Neural cell (in vitro differentiated cells): ENCODE results near the gene ATP7B.

Experiments
- EP300 ChIP-seq: fragments of 450-650 bp; conservative IDR thresholded peaks from 2 replicates; pipeline ENCODE4 v1.6.1; 2014; ENCODE audit warnings: antibody characterized with exemption, mild to moderate bottlenecking, moderate library complexity; ENCODE audit not compliant: poor library complexity, severe bottlenecking
- POLR2AphosphoS5 ChIP-seq: IDR thresholded peaks from 2 replicates; pipeline ENCODE4 v1.6.1; 2012
- TAF1 ChIP-seq: IDR thresholded peaks from 2 replicates; pipeline ENCODE4 v1.6.1; 2012; ENCODE audit warnings: low read depth
- TF ChIP-seq, protein P1 (sequence below): IDR thresholded peaks from 2 replicates; pipeline ENCODE4 v1.6.1; 2012; ENCODE audit warnings: borderline replicate concordance
- TF ChIP-seq, protein P2 (sequence below): fragments of 450-650 bp; IDR thresholded peaks from 2 replicates; pipeline ENCODE4 v1.5.1; 2014; ENCODE audit warnings: antibody characterized with exemption, mild to moderate bottlenecking, moderate library complexity; ENCODE audit not compliant: poor library complexity, severe bottlenecking

DNA sequence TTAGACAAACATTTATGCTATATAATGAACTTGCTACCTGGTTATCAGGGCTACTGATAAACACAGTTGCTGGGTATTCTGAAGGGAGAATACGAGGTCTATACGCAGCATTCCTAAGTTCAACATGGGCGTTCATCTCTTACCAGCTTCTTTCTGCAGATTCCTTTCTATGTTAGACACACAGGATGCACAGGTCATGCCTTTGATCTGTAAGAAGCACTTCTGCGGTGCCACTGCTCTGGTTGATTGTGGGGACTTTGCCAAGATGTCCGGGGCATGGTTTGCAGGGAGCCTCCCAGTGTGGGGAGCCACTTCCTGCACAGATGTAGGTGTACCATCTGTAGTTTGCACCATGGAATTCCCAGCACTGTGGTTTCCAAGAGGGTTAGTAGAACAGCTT lies 40.9 kb downstream of the ATP7B start:
- TF ChIP-seq, protein P1, sequence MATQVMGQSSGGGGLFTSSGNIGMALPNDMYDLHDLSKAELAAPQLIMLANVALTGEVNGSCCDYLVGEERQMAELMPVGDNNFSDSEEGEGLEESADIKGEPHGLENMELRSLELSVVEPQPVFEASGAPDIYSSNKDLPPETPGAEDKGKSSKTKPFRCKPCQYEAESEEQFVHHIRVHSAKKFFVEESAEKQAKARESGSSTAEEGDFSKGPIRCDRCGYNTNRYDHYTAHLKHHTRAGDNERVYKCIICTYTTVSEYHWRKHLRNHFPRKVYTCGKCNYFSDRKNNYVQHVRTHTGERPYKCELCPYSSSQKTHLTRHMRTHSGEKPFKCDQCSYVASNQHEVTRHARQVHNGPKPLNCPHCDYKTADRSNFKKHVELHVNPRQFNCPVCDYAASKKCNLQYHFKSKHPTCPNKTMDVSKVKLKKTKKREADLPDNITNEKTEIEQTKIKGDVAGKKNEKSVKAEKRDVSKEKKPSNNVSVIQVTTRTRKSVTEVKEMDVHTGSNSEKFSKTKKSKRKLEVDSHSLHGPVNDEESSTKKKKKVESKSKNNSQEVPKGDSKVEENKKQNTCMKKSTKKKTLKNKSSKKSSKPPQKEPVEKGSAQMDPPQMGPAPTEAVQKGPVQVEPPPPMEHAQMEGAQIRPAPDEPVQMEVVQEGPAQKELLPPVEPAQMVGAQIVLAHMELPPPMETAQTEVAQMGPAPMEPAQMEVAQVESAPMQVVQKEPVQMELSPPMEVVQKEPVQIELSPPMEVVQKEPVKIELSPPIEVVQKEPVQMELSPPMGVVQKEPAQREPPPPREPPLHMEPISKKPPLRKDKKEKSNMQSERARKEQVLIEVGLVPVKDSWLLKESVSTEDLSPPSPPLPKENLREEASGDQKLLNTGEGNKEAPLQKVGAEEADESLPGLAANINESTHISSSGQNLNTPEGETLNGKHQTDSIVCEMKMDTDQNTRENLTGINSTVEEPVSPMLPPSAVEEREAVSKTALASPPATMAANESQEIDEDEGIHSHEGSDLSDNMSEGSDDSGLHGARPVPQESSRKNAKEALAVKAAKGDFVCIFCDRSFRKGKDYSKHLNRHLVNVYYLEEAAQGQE: no peak
- TF ChIP-seq TAF1 (no peak), POLR2AphosphoS5 (no peak), EP300 (no peak)
- TF ChIP-seq, protein P2, sequence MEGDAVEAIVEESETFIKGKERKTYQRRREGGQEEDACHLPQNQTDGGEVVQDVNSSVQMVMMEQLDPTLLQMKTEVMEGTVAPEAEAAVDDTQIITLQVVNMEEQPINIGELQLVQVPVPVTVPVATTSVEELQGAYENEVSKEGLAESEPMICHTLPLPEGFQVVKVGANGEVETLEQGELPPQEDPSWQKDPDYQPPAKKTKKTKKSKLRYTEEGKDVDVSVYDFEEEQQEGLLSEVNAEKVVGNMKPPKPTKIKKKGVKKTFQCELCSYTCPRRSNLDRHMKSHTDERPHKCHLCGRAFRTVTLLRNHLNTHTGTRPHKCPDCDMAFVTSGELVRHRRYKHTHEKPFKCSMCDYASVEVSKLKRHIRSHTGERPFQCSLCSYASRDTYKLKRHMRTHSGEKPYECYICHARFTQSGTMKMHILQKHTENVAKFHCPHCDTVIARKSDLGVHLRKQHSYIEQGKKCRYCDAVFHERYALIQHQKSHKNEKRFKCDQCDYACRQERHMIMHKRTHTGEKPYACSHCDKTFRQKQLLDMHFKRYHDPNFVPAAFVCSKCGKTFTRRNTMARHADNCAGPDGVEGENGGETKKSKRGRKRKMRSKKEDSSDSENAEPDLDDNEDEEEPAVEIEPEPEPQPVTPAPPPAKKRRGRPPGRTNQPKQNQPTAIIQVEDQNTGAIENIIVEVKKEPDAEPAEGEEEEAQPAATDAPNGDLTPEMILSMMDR: no peak
